Measurements from ENCODE around the gene FABP7. TPM values are rescaled to one million over a fixed set of nuclear protein-coding genes. Genes with fewer than 3 reads are reported as not detected.

FABP7 gene
- total RNA-seq, 2 donors from 2014 or later = not detected

DNA sequence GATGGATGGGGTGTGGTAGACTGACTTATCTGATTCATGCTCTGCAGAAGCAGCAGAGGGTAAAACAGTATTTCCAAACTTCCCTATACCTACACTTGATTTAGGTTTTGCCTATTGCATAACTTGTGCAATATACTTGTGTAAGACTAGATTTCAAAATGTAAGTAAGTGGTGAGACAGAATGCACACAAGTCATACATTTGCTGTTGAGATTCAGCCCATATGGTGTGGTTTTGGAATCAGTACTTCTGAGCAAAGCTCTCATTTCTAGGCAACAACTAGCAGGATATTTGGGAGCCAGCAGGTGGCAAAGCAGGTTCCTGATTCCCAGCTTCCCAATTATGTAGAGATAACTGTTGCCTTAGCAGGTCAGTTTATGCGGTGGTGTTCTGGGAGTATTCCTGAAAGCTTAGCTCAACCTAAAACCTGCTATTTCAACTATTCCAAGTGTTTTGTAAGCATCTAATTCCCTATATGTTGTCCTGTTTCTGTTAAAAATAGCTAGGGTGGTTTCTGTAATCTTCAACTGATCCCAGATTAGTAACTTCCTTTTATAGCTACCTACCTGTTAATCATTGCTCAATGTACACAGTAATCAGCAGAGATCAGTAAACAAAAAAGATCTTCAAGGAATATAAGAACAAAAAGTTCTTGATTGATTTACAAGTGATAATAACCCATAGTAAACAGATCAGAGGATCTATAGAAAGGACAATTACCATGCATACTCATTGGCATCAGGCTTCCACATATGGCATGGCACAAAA, 8.5 kb upstream of the FABP7 start:
- Histone ChIP-seq H3K4me3 (no peak overlapping the region), H3K36me3 (no peaks in the 10 kb centered on the region), H3K4me1 (replicated peaks) (no peaks in the 10 kb centered on the region), H3K27me3 (replicated peaks; ENCODE audit: insufficient read depth) (no peaks in the 10 kb centered on the region), H3K27ac (peak overlapping the region in 1 of 2 donors; percentile 2), H3K9me3 (no peaks in the 10 kb centered on the region)
- DNase-seq (ENCODE audit: low spot score) = no peak
- intact Hi-C loops (cut with DNase I) = no loop called here
- WGBS = 35% methylated on average over 1 of the region's 1 CpG
- TF ChIP-seq POLR2AphosphoS5 (IDR thresholded peaks at IDR 0.05) (no peak), POLR2A (IDR thresholded peaks at IDR 0.05) (no peak)
- TF ChIP-seq, protein P1, sequence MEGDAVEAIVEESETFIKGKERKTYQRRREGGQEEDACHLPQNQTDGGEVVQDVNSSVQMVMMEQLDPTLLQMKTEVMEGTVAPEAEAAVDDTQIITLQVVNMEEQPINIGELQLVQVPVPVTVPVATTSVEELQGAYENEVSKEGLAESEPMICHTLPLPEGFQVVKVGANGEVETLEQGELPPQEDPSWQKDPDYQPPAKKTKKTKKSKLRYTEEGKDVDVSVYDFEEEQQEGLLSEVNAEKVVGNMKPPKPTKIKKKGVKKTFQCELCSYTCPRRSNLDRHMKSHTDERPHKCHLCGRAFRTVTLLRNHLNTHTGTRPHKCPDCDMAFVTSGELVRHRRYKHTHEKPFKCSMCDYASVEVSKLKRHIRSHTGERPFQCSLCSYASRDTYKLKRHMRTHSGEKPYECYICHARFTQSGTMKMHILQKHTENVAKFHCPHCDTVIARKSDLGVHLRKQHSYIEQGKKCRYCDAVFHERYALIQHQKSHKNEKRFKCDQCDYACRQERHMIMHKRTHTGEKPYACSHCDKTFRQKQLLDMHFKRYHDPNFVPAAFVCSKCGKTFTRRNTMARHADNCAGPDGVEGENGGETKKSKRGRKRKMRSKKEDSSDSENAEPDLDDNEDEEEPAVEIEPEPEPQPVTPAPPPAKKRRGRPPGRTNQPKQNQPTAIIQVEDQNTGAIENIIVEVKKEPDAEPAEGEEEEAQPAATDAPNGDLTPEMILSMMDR (IDR thresholded peaks at IDR 0.05) = peak in 1 of 4 experiments; percentile 41

DNA sequence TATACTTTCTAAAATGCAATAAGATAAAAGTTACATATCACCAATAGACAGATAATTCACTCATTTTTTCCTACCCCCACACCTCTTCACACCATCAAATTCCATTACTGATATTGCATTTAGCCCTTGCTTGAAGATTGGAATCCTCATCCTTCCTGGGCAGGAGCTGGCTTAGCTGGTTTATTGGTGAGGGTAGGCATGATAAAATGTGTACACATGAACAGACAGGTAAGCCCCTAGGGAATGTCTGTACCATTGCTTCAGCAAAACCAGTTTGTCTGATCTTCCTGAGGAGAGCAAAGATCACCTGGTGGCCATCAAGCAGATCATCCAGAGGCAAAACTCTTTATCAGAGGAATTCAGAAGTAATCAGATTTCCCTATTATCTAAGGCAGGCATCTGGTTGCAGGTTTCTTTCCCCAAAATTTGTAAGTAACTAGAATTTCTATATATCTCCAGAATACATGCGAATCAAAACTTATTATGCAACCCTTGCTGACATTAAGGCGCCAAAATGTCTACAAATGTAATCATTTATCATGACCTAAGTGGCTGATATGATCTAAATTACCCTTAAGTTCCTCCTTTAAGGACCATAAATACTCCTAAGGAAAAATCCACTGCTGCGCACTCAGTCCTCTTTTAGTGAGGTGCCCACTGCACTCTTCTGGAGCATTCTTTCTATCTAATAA, 6.6 kb upstream of the FABP7 start:
- no peak overlapping the region for H3K27ac ChIP-seq

GRCh38 chr6:122775975-122776374, 3.5 kb upstream of the FABP7 start:
- no peaks in the 10 kb centered on the region for H3K4me1 ChIP-seq (replicated peaks)
- H3K27me3 ChIP-seq (replicated peaks; ENCODE audit: insufficient read depth) = no peaks in the 10 kb centered on the region
- no peak overlapping the region for H3K4me3 ChIP-seq
- no peaks in the 10 kb centered on the region for H3K9me3 ChIP-seq
- no peak overlapping the region for H3K27ac ChIP-seq
- DNase-seq (ENCODE audit: low spot score) = no peak
- TF ChIP-seq POLR2AphosphoS5 (IDR thresholded peaks at IDR 0.05) = no peak
- TF ChIP-seq, protein P1 (IDR thresholded peaks at IDR 0.05) = no peak
- no peak for TF ChIP-seq POLR2A (IDR thresholded peaks at IDR 0.05)
- no peaks in the 10 kb centered on the region for H3K36me3 ChIP-seq
- intact Hi-C loops (cut with DNase I) = no loop called here

More for the DNA sequence above, 6.6 kb upstream of the FABP7 start:
- no peak for TF ChIP-seq POLR2A (IDR thresholded peaks at IDR 0.05)
- TF ChIP-seq, protein P1 (IDR thresholded peaks at IDR 0.05) = no peak
- no peak for TF ChIP-seq POLR2AphosphoS5 (IDR thresholded peaks at IDR 0.05)
- H3K9me3 ChIP-seq = no peaks in the 10 kb centered on the region
- intact Hi-C loops (cut with DNase I) = no loop called here
- no peak overlapping the region for H3K4me3 ChIP-seq
- H3K36me3 ChIP-seq = no peaks in the 10 kb centered on the region
- DNase-seq (ENCODE audit: low spot score) = no peak
- no peaks in the 10 kb centered on the region for H3K4me1 ChIP-seq (replicated peaks)
- WGBS = 80% methylated on average over 3 of the region's 3 CpGs
- no peaks in the 10 kb centered on the region for H3K27me3 ChIP-seq (replicated peaks; ENCODE audit: insufficient read depth)

DNA sequence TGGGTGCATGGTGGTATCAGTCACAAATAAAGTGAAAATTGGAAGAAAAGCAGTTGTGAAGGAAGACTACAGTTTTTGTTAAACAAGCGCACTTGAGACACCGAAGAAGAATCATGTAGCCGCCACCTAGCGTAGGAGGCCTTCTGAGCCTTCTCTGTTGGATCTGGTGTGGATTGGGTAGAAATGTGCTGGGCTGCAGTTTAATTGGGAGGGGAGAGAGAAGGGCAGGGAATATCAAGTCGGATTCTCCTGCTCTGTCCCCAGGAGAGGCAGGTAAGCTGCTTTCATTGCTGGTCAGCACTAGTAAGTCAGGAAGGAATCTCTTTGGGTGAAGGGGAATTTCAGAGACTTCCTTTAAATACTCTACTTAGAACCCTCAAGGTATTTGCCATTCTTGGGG, 1.2 kb upstream of the FABP7 start:
- Histone ChIP-seq H3K4me3 (no peak overlapping the region), H3K4me1 (replicated peaks) (no peaks in the 10 kb centered on the region), H3K27ac (no peak overlapping the region), H3K27me3 (replicated peaks; ENCODE audit: insufficient read depth) (no peaks in the 10 kb centered on the region), H3K9me3 (no peaks in the 10 kb centered on the region), H3K36me3 (no peaks in the 10 kb centered on the region)
- TF ChIP-seq, protein P1 (IDR thresholded peaks at IDR 0.05) = no peak
- no peak for TF ChIP-seq POLR2A (IDR thresholded peaks at IDR 0.05)
- no peak for TF ChIP-seq POLR2AphosphoS5 (IDR thresholded peaks at IDR 0.05)
- intact Hi-C loops (cut with DNase I) = no loop called here
- no peak for DNase-seq (ENCODE audit: low spot score)
- WGBS = 89% methylated on average over 5 of the region's 5 CpGs
